ENCODE data around the gene PIRT.
A peak's percentile ranks its signal among the peaks of the same experiment; 100 is the strongest.
"Not testable (repeated sequence)": the region's sequence is repeated elsewhere in the genome, so short reads cannot be mapped to it uniquely, and the experiment has no call there.

Gene PIRT

GRCh38 chr17:10837921-10838320, at the start of gene PIRT:
Gene PIRT, minus strand, starts transcription at chr17:10838087. Its CDS starts 12,442 bp downstream, at chr17:10825645.
- no peak for DNase-seq (ENCODE audit: low spot score)

GRCh38 chr17:10881959-10882358, 44.1 kb upstream of the PIRT start:
- DNase-seq (ENCODE audit: low spot score) = no peak

- no peak for DNase-seq (ENCODE audit: low spot score)
Measured at GRCh38 chr17:10879190-10879836, 41.4 kb upstream of the PIRT start.

- DNase-seq (ENCODE audit: low spot score) = peak; percentile 8
Measured at GRCh38 chr17:10875984-10876555, 38.2 kb upstream of the PIRT start.

GRCh38 chr17:10875430-10875851, 37.6 kb upstream of the PIRT start:
- no peak for DNase-seq (ENCODE audit: low spot score)

GRCh38 chr17:10871914-10872313, 34.0 kb upstream of the PIRT start:
- DNase-seq (ENCODE audit: low spot score) = no peak

GRCh38 chr17:10870336-10871050, 32.6 kb upstream of the PIRT start:
- no peak for DNase-seq (ENCODE audit: low spot score)

GRCh38 chr17:10868744-10869143, 30.9 kb upstream of the PIRT start:
- DNase-seq (ENCODE audit: low spot score) = not testable (repeated sequence)

- no peak for DNase-seq (ENCODE audit: low spot score)
Measured at GRCh38 chr17:10859051-10859450, 21.2 kb upstream of the PIRT start.

- DNase-seq (ENCODE audit: low spot score) = no peak
Measured at GRCh38 chr17:10857976-10858375, 20.1 kb upstream of the PIRT start.

- DNase-seq (ENCODE audit: low spot score) = not testable (repeated sequence)
Measured at GRCh38 chr17:10846636-10847035, 8.7 kb upstream of the PIRT start.

GRCh38 chr17:10845388-10845751, 7.5 kb upstream of the PIRT start:
- DNase-seq (ENCODE audit: low spot score) = no peak

- DNase-seq (ENCODE audit: low spot score) = peak; percentile 71
Measured at GRCh38 chr17:10844621-10845387, 6.9 kb upstream of the PIRT start.

- DNase-seq (ENCODE audit: low spot score) = no peak
Measured at GRCh38 chr17:10843811-10844210, 5.9 kb upstream of the PIRT start.

GRCh38 chr17:10842658-10843057, 4.8 kb upstream of the PIRT start:
- no peak for DNase-seq (ENCODE audit: low spot score)

GRCh38 chr17:10838682-10839081, 795 bp upstream of the PIRT start:
- DNase-seq (ENCODE audit: low spot score) = no peak

- no peak for DNase-seq (ENCODE audit: low spot score)
Measured at GRCh38 chr17:10836966-10837590, 809 bp downstream of the PIRT start.

- no peak for DNase-seq (ENCODE audit: low spot score)
Measured at GRCh38 chr17:10836145-10836544, 1.7 kb downstream of the PIRT start.

GRCh38 chr17:10831696-10832095, 6.2 kb downstream of the PIRT start:
- DNase-seq (ENCODE audit: low spot score) = no peak

GRCh38 chr17:10827898-10828552, 9.9 kb downstream of the PIRT start:
- DNase-seq (ENCODE audit: low spot score) = no peak

GRCh38 chr17:10824874-10825273, 13.0 kb downstream of the PIRT start:
- DNase-seq (ENCODE audit: low spot score) = no peak

GRCh38 chr17:10821770-10822169, 16.1 kb downstream of the PIRT start:
- DNase-seq (ENCODE audit: low spot score) = no peak
